Measurements from ENCODE around the gene PABPN1L. TPM values are rescaled to one million over a fixed set of nuclear protein-coding genes. Genes with fewer than 3 reads are reported as not detected.

PABPN1L gene
- total and polyA plus RNA-seq, 2 of the 4 experiments (the other 2 are of a cell fraction), result not detected

- no peak overlapping the region for H3K14ac ChIP-seq (replicated peaks; ENCODE audit: low read depth, low read length)
- no peak overlapping the region for H2BK20ac ChIP-seq (ENCODE audit: low read depth, low read length)
- H3K9me3 ChIP-seq (ENCODE audit: control insufficient read depth, insufficient read depth, low read length), result no peaks in the 10 kb centered on the region
- no peak overlapping the region for H2AK9ac ChIP-seq (replicated peaks; ENCODE audit: low read depth, low read length, poor library complexity)
- peaks cover 53% of the 10 kb centered on the region for H3K27me3 ChIP-seq (ENCODE audit: control insufficient read depth, insufficient read depth, low read length)
- H3K9me1 ChIP-seq (ENCODE audit: insufficient read depth, low read length), result no peaks in the 10 kb centered on the region
- no TSS peak for BruUV-seq (replicated peaks)
- no peaks in the 10 kb centered on the region for H3K4me1 ChIP-seq (ENCODE audit: control insufficient read depth, insufficient read depth, low read length)
- H4K20me1 ChIP-seq (ENCODE audit: insufficient read depth, low read length), result no peaks in the 10 kb centered on the region
- intact Hi-C loops (cut with micrococcal nuclease), result no loop called here
- peak overlapping the region; percentile 26 for H2AFZ ChIP-seq (replicated peaks; ENCODE audit: low read length, poor library complexity)
- 57% methylated on average over 12 of the region's 37 CpGs; no CpG with 5 or more reads in 1 of the 2 experiments for WGBS, 2 experiments (ENCODE audit: extremely low coverage in 2 of 2, insufficient read length in 1 of 2)
- ATAC-seq (ENCODE audit: low read depth) (no peak), DNase-seq (no peak)
- no peak overlapping the region for H3K4me2 ChIP-seq (ENCODE audit: low read depth, low read length)
- H3K4ac ChIP-seq (ENCODE audit: low read depth, low read length), result no peak overlapping the region
- H4K91ac ChIP-seq (ENCODE audit: insufficient read depth, low read depth, low read length), result no peak overlapping the region
- ChIA-PET CTCF (no interaction called here), POLR2A (ENCODE audit: unreplicated experiment) (no interaction called here)
- H3K9ac ChIP-seq (ENCODE audit: low read depth, low read length), result no peak overlapping the region
- no peaks in the 10 kb centered on the region for H3K36me3 ChIP-seq (ENCODE audit: control insufficient read depth, insufficient read depth, low read length)
- no peak for TF ChIP-seq RFX5 (IDR thresholded peaks at IDR 0.05; ENCODE audit: low read depth, low read length)
- TF ChIP-seq MXI1 (IDR thresholded peaks at IDR 0.05; ENCODE audit: borderline replicate concordance, low read depth, low read length), result no peak
- no peak for TF ChIP-seq USF2 (IDR thresholded peaks at IDR 0.05; ENCODE audit: low read depth, low read length)
- TF ChIP-seq BHLHE40 (IDR thresholded peaks at IDR 0.05; ENCODE audit: low read depth, low read length), result no peak
- no peak for TF ChIP-seq CEBPB (IDR thresholded peaks at IDR 0.05; ENCODE audit: low read depth, low read length)
- no peak for TF ChIP-seq MAZ (IDR thresholded peaks at IDR 0.05; ENCODE audit: borderline replicate concordance, low read depth, low read length)
- no peak for TF ChIP-seq POLR2A (IDR thresholded peaks at IDR 0.05; ENCODE audit: low read depth, low read length)
- no peak for TF ChIP-seq CHD1 (IDR thresholded peaks at IDR 0.05; ENCODE audit: low read depth, low read length)
- TF ChIP-seq SMC3 (IDR thresholded peaks at IDR 0.05; ENCODE audit: low read depth, low read length), result no peak
- TF ChIP-seq, protein P1, sequence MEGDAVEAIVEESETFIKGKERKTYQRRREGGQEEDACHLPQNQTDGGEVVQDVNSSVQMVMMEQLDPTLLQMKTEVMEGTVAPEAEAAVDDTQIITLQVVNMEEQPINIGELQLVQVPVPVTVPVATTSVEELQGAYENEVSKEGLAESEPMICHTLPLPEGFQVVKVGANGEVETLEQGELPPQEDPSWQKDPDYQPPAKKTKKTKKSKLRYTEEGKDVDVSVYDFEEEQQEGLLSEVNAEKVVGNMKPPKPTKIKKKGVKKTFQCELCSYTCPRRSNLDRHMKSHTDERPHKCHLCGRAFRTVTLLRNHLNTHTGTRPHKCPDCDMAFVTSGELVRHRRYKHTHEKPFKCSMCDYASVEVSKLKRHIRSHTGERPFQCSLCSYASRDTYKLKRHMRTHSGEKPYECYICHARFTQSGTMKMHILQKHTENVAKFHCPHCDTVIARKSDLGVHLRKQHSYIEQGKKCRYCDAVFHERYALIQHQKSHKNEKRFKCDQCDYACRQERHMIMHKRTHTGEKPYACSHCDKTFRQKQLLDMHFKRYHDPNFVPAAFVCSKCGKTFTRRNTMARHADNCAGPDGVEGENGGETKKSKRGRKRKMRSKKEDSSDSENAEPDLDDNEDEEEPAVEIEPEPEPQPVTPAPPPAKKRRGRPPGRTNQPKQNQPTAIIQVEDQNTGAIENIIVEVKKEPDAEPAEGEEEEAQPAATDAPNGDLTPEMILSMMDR (conservative IDR thresholded peaks at IDR 0.05; ENCODE audit: low read depth, low read length), result no peak
- TF ChIP-seq FOS (IDR thresholded peaks at IDR 0.05; ENCODE audit: low read depth, low read length), result no peak
- TF ChIP-seq, protein P2, sequence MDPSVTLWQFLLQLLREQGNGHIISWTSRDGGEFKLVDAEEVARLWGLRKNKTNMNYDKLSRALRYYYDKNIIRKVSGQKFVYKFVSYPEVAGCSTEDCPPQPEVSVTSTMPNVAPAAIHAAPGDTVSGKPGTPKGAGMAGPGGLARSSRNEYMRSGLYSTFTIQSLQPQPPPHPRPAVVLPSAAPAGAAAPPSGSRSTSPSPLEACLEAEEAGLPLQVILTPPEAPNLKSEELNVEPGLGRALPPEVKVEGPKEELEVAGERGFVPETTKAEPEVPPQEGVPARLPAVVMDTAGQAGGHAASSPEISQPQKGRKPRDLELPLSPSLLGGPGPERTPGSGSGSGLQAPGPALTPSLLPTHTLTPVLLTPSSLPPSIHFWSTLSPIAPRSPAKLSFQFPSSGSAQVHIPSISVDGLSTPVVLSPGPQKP (IDR thresholded peaks at IDR 0.05; ENCODE audit: borderline replicate concordance, low read depth, low read length), result no peak
- no peak for TF ChIP-seq MAFK (IDR thresholded peaks at IDR 0.05; ENCODE audit: low read depth, low read length)
- no peak for TF ChIP-seq RCOR1 (IDR thresholded peaks at IDR 0.05; ENCODE audit: insufficient replicate concordance, low read length)
- no peak overlapping the region for H2AK5ac ChIP-seq (ENCODE audit: low read depth, low read length)
- H3K18ac ChIP-seq (ENCODE audit: low read depth, low read length), result no peak overlapping the region
- H2BK15ac ChIP-seq (ENCODE audit: low read depth, low read length), result no peak overlapping the region
- no peak overlapping the region for H3K4me3 ChIP-seq (ENCODE audit: insufficient read depth, low read depth, low read length)
- no peak overlapping the region for H3K23ac ChIP-seq (ENCODE audit: low read depth, low read length)
- no peak overlapping the region for H2BK120ac ChIP-seq (ENCODE audit: low read depth, low read length)
- H2BK5ac ChIP-seq (ENCODE audit: low read depth, low read length, poor library complexity, severe bottlenecking), result no peak overlapping the region
- no peaks in the 10 kb centered on the region for H3K79me1 ChIP-seq (ENCODE audit: low read depth in 1 of 2, low read length in 2 of 2)
- no peak overlapping the region for H3K27ac ChIP-seq (ENCODE audit: insufficient read depth, low read length)
- in situ Hi-C loops (cut with MboI; ENCODE audit: low sequenced_read_pairs), result no loop called here
- dilution Hi-C loops (cut with HindIII; ENCODE audit: low sequenced_read_pairs, unreplicated experiment), result no loop called here
- H3K56ac ChIP-seq (ENCODE audit: extremely low read depth, insufficient read depth, low read length), result no peak overlapping the region
- H4K8ac ChIP-seq (ENCODE audit: low read depth in 2 of 2, low read length in 2 of 2), result no peak overlapping the region
- H4K5ac ChIP-seq (ENCODE audit: low read depth, low read length), result no peak overlapping the region
Observed at GRCh38 chr16:88870608-88871348, 4.3 kb upstream of the PABPN1L start.

Data from IMR-90 (cell line).